Omental fat pad (tissue), 4 donors: ENCODE measurements around the gene SUMO4. TPM values are rescaled to one million over a fixed set of nuclear protein-coding genes. Genes with fewer than 3 reads are reported as not detected.

Experiments
- ATAC-seq: fragments of 150-250 bp; one replicate; pipeline ENCODE4 v1.9.1; 2016; ENCODE audit warnings: mild to moderate bottlenecking, moderate library complexity; ENCODE audit not compliant: low FRiP score
- DNase-seq: peaks from one replicate; pipeline ENCODE4 v3.0.0-alpha.2; 2019; ENCODE audit warnings: low spot score
- total RNA-seq, 4 donors: library from RNA; depleted of rRNA; stranded (reverse); fragments of >200 nt; gene quantifications; one replicate each; pipeline ENCODE4 v1.1.0, GENCODE V29; 2016
- TF ChIP-seq, protein P1 (sequence below), 3 donors: fragments of 450-650 bp; IDR thresholded peaks; one replicate each; pipeline ENCODE4 v1.5.1; 2016 to 2017; ENCODE audit warnings: antibody characterized with exemption in 3 of 3, mild to moderate bottlenecking in 3 of 3, moderate library complexity in 2 of 3

The SUMO4 gene
- total RNA-seq, 4 donors from 2014 or later, result 1.9 to 10.6 (median 4.7) TPM

DNA sequence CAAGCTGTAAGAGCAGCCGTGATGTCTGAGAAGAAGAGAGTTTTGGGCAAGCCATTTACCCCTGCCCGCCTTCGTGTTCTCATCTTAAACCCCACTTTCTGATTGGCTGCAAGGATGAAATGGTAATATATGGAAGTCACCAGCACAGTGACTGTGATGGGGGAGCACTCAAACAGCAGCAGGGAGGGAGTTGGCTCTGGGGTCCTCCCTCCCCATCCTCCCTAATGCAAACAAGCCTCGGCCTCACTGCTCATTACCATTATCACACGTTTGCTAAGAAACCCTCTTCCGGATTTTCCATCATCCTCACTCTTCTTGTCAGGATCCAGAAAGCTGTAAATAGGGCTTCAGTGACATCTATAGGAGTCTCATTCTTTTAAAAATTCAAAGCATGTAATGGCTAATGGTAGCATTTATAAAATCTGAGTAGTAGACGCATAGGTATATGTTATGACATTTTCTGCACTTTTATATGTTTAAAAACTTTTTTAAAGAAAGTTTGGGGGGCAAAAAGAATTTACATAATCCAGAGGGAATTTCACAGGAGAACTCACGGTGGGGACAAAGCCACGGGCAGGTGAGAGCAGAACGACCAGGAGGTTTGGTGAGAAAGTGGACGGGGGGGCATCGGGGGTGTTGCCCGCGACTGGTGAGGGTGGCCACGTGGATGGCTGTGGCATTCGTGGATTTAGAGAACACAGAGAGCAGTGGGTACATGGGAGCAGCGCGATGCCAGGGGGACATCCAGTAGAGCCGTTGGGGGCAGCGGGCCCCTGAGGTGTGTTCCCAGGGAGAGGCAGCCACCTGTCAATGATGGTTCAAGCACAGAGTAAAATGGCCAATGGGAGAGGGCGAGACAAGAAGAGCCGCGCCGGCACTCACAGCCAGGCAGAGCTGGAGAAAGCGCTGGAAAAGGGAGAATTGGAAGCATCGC is 29.6 kb downstream of the SUMO4 start:
- TF ChIP-seq, protein P1, sequence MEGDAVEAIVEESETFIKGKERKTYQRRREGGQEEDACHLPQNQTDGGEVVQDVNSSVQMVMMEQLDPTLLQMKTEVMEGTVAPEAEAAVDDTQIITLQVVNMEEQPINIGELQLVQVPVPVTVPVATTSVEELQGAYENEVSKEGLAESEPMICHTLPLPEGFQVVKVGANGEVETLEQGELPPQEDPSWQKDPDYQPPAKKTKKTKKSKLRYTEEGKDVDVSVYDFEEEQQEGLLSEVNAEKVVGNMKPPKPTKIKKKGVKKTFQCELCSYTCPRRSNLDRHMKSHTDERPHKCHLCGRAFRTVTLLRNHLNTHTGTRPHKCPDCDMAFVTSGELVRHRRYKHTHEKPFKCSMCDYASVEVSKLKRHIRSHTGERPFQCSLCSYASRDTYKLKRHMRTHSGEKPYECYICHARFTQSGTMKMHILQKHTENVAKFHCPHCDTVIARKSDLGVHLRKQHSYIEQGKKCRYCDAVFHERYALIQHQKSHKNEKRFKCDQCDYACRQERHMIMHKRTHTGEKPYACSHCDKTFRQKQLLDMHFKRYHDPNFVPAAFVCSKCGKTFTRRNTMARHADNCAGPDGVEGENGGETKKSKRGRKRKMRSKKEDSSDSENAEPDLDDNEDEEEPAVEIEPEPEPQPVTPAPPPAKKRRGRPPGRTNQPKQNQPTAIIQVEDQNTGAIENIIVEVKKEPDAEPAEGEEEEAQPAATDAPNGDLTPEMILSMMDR (IDR thresholded peaks at IDR 0.05), result no peak
- DNase-seq, result no peak
- ATAC-seq, result no peak

DNA sequence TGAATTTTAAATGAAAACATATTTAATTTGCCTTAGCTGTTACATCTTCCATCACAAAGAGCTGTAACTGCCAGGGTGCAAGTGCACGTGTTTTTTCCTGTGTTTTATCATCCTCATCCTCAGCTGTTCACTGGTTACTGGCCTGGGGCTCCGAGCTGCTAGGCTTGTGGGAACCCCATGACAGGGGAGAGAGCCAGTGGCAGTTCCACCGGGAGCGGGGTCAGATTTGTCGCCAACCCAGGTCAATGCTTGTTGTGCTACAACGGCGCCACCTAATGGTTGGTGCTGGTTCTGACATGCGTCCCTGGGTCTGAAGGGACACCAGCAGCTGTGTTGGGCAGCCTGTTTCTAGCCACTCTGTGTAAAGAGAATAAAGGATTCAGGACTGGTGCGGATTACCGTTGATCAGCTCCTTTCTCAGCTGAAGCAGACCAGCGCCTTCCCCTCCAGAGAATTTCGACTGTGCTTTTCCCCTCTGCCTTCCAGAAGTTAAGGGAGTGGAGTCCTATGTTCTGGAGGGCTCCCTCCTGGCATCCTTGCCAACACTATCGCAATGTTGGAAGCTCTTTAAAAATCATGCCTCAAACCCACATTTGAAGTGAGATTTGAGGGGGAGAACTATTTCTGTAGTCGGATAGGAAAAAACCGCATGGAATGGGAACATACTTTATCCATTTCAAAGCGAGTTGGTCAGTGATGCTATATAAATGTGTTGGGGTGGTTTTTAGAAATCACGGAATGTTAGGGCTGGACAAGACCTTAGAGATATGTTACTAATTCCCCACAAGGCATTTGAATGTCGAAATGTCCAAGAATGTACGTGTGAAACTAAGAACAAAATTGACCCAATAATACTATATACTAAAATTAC is 32.1 kb downstream of the SUMO4 start:
- TF ChIP-seq, protein P1 (IDR thresholded peaks at IDR 0.05), result peak in 2 of 3 donors; percentile 20 to 95
- ATAC-seq (peak; percentile 82), DNase-seq (peak; percentile 98)

DNA sequence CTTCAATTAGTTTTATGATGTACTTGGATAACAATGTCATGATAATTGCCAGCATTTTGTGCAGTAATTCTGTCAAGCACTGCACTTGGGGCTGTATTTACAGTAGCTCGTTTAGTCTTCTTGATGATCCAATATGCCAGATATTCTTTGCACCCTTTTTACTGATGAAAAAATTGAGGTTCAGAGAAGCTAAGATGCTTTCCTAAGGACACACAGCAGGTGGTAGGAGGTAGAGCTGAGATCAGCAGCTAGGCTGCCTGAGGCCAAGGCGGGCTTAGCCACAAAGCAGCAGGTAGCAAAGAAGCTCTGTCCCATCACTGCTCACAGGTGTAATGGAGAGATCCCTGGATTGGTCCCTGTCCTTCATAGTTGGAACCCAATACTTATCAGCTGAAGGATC is 33.3 kb downstream of the SUMO4 start:
- TF ChIP-seq, protein P1 (IDR thresholded peaks at IDR 0.05), result no peak
- ATAC-seq, result no peak
- no peak for DNase-seq

DNA sequence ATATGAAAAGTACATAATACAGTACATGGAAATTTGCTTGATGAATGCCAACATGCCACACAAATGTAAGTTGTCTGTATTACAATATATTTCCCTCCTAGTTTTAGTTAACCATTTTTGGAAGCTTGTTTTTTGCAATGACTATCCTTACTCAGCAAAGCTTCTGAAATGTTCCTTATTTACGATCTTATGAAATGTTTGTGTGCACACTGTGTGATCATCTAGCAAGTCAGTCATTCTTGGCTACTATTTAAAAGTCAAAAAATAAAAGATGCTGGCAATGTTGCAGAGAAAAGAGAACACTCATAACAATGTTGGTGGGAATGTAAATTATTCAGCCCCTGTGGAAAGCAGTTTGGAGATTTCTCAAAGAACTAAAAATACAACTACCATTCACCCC is 33.8 kb downstream of the SUMO4 start:
- TF ChIP-seq, protein P1 (IDR thresholded peaks at IDR 0.05), result no peak
- ATAC-seq (no peak), DNase-seq (no peak)

DNA sequence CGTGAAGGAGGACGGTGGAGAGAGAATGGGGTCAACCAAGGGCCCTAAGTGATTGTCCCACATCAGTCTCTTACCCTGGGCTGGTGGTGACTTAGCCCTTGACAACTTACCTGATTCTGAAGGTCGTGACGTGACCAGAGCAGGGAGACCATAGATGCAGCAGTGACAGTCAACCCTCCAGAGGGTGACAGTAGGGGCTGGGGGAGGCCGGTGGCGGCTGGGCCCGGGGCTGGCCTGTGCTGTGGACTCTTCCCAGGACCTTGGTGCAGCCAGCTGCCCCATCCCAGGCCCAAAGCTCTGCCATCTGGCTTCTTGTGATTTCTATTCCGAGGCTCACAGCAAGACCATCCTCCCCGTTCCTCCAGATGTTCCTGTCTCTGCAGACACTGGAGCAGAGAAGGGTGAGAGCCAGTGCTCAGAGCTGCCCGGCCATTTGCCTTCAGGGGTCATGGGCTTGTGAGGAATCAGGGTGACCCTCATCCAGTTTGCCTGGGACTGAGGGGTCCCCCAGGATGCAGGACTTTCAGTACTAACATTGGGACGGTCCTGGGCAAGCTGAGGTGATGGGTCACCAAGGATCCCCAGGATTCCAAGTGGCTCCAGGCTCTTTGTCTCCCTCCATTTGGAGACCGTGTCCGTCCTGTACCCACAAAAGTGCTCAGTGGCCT is 36.0 kb downstream of the SUMO4 start:
- TF ChIP-seq, protein P1 (IDR thresholded peaks at IDR 0.05), result no peak
- DNase-seq (no peak), ATAC-seq (no peak)

DNA sequence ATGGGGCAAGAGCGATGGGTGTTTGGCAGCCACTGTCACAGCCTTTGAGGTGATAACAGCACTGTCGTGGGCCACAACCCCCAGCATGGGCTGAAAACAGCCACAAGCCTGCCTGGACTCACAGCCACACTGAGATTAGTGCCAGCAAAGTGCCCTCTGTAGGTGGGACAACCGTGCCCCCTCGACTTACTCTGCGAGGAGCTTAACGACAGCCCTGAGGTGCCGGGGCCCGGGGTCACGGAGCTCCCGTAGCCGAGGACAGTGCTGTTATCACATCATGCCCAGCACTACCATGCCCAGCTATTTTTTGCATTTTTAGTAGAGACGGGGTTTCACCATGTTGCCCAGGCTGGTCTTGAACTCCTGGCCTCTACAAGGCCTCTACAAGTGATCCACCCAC is 36.6 kb downstream of the SUMO4 start:
- ATAC-seq (no peak), DNase-seq (no peak)
- TF ChIP-seq, protein P1 (IDR thresholded peaks at IDR 0.05), result no peak
